ENCODE measurements around the gene TSPEAR.
"Not testable (repeated sequence)": the region's sequence is repeated elsewhere in the genome, so short reads cannot be mapped to it uniquely, and the experiment has no call there.

The TSPEAR gene

DNA sequence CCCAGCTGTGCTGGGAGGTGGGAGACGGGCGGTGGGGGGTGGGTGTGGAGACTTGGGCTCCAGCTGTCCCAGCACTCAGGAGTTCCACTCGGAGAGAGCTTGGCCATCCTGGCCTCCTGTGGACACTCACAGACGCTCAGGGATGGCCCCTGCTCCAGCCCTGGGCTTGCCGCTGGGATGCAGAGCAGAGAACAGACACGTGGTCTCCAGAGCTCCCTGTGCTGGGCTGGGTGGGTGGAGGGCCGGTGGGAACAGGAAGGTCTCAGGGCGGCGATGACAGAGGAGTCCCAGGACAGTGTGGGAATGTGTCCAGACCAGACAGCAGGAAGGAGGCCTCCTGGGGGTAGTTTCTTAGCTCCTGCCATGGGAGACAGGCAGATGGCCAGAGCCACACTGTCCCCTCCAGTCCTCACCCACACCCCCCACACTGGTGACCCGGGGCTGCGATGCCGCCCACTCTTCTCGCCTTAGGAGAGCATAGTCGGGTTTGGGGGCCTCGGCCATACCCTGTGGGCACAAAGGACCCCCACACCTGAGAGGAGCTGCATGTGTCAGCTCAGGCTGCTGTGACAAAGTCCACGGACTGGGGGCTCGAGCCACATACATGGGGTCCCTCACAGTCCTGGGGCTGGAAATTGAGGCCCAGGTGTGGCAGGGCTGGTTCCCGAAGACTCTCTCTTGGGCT lies 82.5 kb downstream of the TSPEAR start:
- Histone ChIP-seq H3K27ac (ENCODE audit: low read depth, low read length) (no peak overlapping the region), H3K27me3 (ENCODE audit: insufficient read depth, low read length) (no peaks in the 10 kb centered on the region), H3K36me3 (ENCODE audit: insufficient read depth, low read length) (no peaks in the 10 kb centered on the region), H3K4me3 (ENCODE audit: low read length) (no peak overlapping the region), H3K4me1 (ENCODE audit: insufficient read depth, low read length) (no peaks in the 10 kb centered on the region), H3K9ac (ENCODE audit: low read depth, low read length) (no peak overlapping the region), H3K9me3 (ENCODE audit: insufficient read depth, low read depth, low read length) (peaks cover 22% of the 10 kb centered on the region)
- whole genome bisulfite sequencing = 91% methylated on average over 18 of the region's 18 CpGs

DNA sequence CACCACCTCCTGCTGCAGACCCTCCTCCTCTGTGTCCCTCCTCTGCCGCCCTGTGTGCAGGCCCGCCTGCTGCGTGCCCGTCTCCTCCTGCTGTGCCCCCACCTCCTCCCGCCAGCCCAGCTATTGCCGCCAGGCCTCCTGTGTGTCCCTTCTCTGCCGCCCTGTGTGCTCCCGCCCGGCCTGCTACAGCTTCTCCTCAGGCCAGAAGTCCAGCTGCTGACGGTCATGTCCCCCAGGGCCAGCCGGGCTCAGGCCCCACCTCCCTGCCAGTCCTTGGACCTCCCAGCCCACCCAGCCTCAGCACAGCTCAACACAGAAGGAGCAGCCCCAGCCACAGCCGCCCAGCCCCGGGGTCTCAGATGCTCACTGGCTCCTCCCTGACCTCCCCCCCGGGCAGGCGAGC lies 83.5 kb downstream of the TSPEAR start:
- H3K9ac ChIP-seq (ENCODE audit: low read depth, low read length); H3K27ac ChIP-seq (ENCODE audit: low read depth, low read length); H3K4me1 ChIP-seq (ENCODE audit: insufficient read depth, low read length); H3K27me3 ChIP-seq (ENCODE audit: insufficient read depth, low read length); H3K4me3 ChIP-seq (ENCODE audit: low read length); H3K36me3 ChIP-seq (ENCODE audit: insufficient read depth, low read length): not testable (repeated sequence)
- H3K9me3 ChIP-seq (ENCODE audit: insufficient read depth, low read depth, low read length) = peaks cover 32% of the 10 kb centered on the region
- WGBS = 84% methylated on average over 15 of the region's 15 CpGs

DNA sequence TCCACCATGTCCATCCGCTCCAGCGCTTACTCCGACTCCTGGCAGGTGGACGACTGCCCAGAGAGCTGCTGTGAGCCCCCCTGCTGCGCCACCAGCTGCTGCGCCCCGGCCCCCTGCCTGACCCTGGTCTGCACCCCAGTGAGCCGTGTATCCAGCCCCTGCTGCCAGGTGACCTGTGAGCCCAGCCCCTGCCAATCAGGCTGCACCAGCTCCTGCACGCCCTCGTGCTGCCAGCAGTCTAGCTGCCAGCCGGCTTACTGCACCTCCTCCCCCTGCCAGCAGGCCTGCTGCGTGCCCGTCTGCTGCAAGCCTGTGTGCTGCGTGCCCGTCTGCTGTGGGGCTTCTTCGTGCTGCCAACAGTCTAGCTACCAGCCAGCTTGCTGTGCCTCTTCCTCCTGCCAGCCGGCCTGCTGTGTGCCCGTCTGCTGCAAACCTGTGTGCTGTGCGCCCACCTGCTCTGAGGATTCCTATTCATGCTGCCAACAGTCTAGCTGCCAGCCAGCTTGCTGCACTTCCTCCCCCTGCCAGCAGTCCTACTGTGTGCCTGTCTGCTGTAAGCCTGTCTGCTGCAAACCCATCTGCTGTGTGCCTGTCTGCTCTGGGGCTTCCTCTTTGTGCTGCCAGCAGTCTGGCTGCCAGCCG lies 84.1 kb downstream of the TSPEAR start:
- H3K27me3 ChIP-seq (ENCODE audit: insufficient read depth, low read length); H3K36me3 ChIP-seq (ENCODE audit: insufficient read depth, low read length); H3K4me1 ChIP-seq (ENCODE audit: insufficient read depth, low read length); H3K4me3 ChIP-seq (ENCODE audit: low read length); H3K9ac ChIP-seq (ENCODE audit: low read depth, low read length); H3K27ac ChIP-seq (ENCODE audit: low read depth, low read length): not testable (repeated sequence)
- peaks cover 36% of the 10 kb centered on the region for H3K9me3 ChIP-seq (ENCODE audit: insufficient read depth, low read depth, low read length)
- 91% methylated on average over 20 of the region's 20 CpGs for WGBS

DNA sequence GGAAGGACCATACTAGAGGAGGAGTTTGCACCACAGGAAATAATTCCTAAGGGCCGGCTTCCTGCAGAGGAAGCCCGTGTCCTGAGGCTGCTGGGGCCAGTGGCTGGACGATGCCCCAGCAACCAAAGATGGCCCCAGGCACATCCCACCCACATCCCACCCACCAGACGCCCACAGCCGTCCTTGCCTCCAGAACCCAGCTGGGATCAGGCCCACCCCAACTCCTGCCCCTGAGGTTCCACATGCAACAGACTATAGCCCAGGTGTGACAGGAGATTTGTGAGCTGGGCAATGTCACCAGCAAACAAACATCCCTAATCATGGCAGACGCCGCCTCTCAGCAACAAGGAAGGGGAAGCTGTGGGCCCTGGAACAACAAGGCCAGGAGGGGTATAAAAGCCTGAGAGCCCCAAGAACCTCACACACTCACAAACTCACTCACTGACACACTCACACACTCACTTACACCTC lies 84.7 kb downstream of the TSPEAR start, which contains the start of gene KRTAP10-9:
KRTAP10-9 (plus strand) TSS at position 421 of the 471 bp plus-strand sequence. CDS start 79 bp downstream, outside the sequence.
- no peaks in the 10 kb centered on the region for H3K4me1 ChIP-seq (ENCODE audit: insufficient read depth, low read length)
- 80% methylated on average over 7 of the region's 7 CpGs for WGBS

DNA sequence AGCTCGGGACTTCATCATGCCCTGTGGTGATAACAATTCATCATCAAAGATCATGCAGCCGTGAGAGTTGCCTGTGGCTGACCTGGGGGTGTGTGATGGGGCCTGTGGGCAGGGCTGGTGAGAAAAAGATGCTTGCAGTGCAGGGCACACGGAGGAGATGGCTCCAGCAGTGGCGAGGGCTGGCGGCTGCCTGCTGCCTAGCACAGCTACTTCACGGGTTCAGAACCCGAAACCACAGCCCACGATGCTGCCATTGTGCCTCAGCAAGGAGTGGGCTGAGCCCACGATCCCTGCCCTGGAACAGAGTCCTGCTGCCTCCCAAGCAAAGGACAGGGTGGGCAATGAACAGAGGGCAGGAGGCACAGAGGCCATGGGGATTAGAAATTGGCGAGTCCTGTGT lies 85.1 kb downstream of the TSPEAR start:
- WGBS = 91% methylated on average over 10 of the region's 10 CpGs
- Histone ChIP-seq H3K9me3 (ENCODE audit: insufficient read depth, low read depth, low read length) (peaks cover 33% of the 10 kb centered on the region), H3K27me3 (ENCODE audit: insufficient read depth, low read length) (no peaks in the 10 kb centered on the region), H3K4me1 (ENCODE audit: insufficient read depth, low read length) (no peaks in the 10 kb centered on the region), H3K27ac (ENCODE audit: low read depth, low read length) (no peak overlapping the region), H3K4me3 (ENCODE audit: low read length) (no peak overlapping the region), H3K36me3 (ENCODE audit: insufficient read depth, low read length) (no peaks in the 10 kb centered on the region), H3K9ac (ENCODE audit: low read depth, low read length) (no peak overlapping the region)

More for the DNA sequence above, 84.7 kb downstream of the TSPEAR start, which contains the start of gene KRTAP10-9:
- no peaks in the 10 kb centered on the region for H3K27me3 ChIP-seq (ENCODE audit: insufficient read depth, low read length)
- H3K9me3 ChIP-seq (ENCODE audit: insufficient read depth, low read depth, low read length) = peaks cover 31% of the 10 kb centered on the region
- H3K9ac ChIP-seq (ENCODE audit: low read depth, low read length) = no peak within 1 kb of the TSS
- no peak within 1 kb of the TSS for H3K4me3 ChIP-seq (ENCODE audit: low read length)
- no peaks in the 10 kb centered on the region for H3K36me3 ChIP-seq (ENCODE audit: insufficient read depth, low read length)
- H3K27ac ChIP-seq (ENCODE audit: low read depth, low read length) = no peak within 1 kb of the TSS

DNA sequence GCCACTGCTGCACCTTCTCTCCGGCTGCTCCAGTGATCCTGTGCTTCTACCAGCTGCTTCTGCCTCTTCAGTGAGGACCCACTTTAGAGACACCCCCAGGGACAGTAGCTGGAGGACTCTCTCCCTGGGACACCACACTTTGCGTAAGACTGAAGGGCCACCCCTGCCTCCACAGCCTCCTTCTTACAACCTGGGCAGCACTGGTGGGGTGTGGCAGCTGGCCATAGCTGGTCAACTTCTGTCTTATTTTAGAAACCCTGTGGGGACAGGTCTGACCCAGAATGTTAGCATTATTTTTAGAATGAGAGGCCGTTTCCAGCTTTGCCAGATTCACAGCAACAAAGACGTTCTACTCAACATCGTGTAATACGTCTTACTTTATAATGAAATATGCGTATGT lies 85.6 kb downstream of the TSPEAR start:
- H3K27ac ChIP-seq (ENCODE audit: low read depth, low read length) = no peak overlapping the region
- no peak overlapping the region for H3K4me3 ChIP-seq (ENCODE audit: low read length)
- WGBS = 91% methylated on average over 7 of the region's 7 CpGs

DNA sequence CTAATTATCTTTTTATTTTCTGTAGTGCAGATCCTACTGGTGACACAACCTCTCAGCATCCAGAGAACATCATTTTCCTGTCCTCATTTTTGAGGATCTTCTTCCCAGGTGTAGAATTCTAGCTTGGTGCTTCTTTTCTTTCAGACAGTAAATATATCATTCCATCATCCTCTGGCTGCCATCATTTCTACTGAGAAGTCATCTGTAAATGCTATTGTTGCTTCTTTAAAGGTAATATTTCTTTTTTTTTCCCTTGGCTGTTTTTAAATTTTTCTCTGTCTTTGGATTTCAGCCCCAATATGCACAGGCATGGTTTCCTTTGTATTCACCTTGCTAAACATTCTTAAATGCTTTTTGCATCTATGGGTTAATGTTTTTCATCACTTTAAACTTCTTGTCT lies 87.8 kb downstream of the TSPEAR start:
- Histone ChIP-seq H3K27ac (ENCODE audit: low read depth, low read length) (no peak overlapping the region), H3K9ac (ENCODE audit: low read depth, low read length) (no peak overlapping the region), H3K4me3 (ENCODE audit: low read length) (no peak overlapping the region), H3K27me3 (ENCODE audit: insufficient read depth, low read length) (no peaks in the 10 kb centered on the region), H3K4me1 (ENCODE audit: insufficient read depth, low read length) (no peaks in the 10 kb centered on the region), H3K9me3 (ENCODE audit: insufficient read depth, low read depth, low read length) (peaks cover 56% of the 10 kb centered on the region), H3K36me3 (ENCODE audit: insufficient read depth, low read length) (no peaks in the 10 kb centered on the region)

More for the DNA sequence above, 85.6 kb downstream of the TSPEAR start:
- Histone ChIP-seq H3K27me3 (ENCODE audit: insufficient read depth, low read length) (no peaks in the 10 kb centered on the region), H3K36me3 (ENCODE audit: insufficient read depth, low read length) (no peaks in the 10 kb centered on the region), H3K9ac (ENCODE audit: low read depth, low read length) (no peak overlapping the region), H3K9me3 (ENCODE audit: insufficient read depth, low read depth, low read length) (peaks cover 38% of the 10 kb centered on the region), H3K4me1 (ENCODE audit: insufficient read depth, low read length) (no peaks in the 10 kb centered on the region)

DNA sequence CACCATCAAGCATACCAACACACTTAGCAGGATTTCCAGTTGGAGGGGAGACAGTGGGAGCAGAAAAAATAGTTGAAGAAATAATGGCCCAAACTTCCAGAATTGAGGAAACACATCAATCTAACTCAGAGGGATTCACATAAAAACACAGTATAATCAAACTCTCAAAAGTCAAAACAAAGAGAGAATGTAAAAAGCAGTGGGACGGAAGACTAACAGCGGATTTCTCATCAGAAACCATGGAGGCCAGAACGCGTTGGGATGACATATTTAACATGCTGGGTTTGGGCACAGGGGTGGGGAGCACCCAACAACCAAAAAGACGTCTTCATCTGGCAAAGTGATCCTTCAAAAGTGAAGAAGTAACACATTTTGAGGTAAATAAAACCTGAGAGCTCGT lies 91.5 kb downstream of the TSPEAR start:
- H3K27me3 ChIP-seq (ENCODE audit: insufficient read depth, low read length) = no peaks in the 10 kb centered on the region
- H3K9ac ChIP-seq (ENCODE audit: low read depth, low read length) = no peak overlapping the region
- no peak overlapping the region for H3K4me3 ChIP-seq (ENCODE audit: low read length)
- no peaks in the 10 kb centered on the region for H3K4me1 ChIP-seq (ENCODE audit: insufficient read depth, low read length)
- 94% methylated on average over 6 of the region's 6 CpGs for WGBS
- no peaks in the 10 kb centered on the region for H3K36me3 ChIP-seq (ENCODE audit: insufficient read depth, low read length)
- H3K9me3 ChIP-seq (ENCODE audit: insufficient read depth, low read depth, low read length) = peaks cover 53% of the 10 kb centered on the region
- no peak overlapping the region for H3K27ac ChIP-seq (ENCODE audit: low read depth, low read length)

DNA sequence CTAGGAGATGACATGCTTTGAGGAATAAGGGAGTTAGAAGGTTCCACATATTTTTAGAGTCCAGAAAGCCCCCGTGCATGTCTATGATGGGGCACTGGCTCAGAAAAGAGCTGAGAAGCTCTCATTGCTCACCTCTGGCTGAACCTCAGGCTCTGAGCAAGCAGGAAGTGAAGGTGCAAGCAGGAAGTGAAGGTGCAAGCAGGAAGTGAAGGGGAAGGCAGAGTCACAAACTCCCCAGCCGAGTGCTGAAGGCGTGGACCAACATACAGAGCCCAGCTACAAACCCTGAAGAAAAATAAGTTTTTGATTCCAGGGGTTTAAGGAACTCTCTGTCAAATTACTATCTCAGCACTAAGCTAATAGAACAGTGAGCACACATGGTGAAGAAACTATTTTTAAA lies 92.5 kb downstream of the TSPEAR start:
- no peaks in the 10 kb centered on the region for H3K27me3 ChIP-seq (ENCODE audit: insufficient read depth, low read length)
- peaks cover 44% of the 10 kb centered on the region for H3K9me3 ChIP-seq (ENCODE audit: insufficient read depth, low read depth, low read length)
- no peaks in the 10 kb centered on the region for H3K4me1 ChIP-seq (ENCODE audit: insufficient read depth, low read length)
- no peak overlapping the region for H3K9ac ChIP-seq (ENCODE audit: low read depth, low read length)
- no peak overlapping the region for H3K27ac ChIP-seq (ENCODE audit: low read depth, low read length)
- no peak overlapping the region for H3K4me3 ChIP-seq (ENCODE audit: low read length)
- H3K36me3 ChIP-seq (ENCODE audit: insufficient read depth, low read length) = no peaks in the 10 kb centered on the region
- WGBS = 97% methylated on average over 3 of the region's 3 CpGs

DNA sequence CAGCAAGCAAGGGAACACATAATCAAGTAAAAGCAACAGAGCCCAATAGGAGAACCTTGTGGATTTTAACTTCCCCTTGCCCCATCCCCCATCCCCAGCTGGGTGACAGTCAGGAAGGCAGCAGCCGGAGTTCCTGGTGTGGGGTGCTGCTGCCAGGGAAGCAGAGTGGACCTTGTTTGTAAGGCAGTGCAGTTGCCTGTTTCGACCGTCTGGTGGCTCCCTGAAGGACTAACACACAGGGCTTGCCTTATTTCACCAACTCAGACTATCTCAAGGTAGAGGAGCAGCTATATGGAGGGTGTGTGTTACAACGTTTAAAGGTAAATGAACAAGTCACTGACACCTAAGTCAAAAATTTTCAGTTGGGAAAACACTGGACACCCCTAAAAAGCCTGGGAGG lies 92.9 kb downstream of the TSPEAR start:
- Histone ChIP-seq H3K27me3 (ENCODE audit: insufficient read depth, low read length) (no peaks in the 10 kb centered on the region), H3K4me1 (ENCODE audit: insufficient read depth, low read length) (no peaks in the 10 kb centered on the region), H3K27ac (ENCODE audit: low read depth, low read length) (no peak overlapping the region), H3K4me3 (ENCODE audit: low read length) (no peak overlapping the region), H3K36me3 (ENCODE audit: insufficient read depth, low read length) (no peaks in the 10 kb centered on the region), H3K9me3 (ENCODE audit: insufficient read depth, low read depth, low read length) (peaks cover 40% of the 10 kb centered on the region), H3K9ac (ENCODE audit: low read depth, low read length) (no peak overlapping the region)
- WGBS = 70% methylated on average over 4 of the region's 4 CpGs

DNA sequence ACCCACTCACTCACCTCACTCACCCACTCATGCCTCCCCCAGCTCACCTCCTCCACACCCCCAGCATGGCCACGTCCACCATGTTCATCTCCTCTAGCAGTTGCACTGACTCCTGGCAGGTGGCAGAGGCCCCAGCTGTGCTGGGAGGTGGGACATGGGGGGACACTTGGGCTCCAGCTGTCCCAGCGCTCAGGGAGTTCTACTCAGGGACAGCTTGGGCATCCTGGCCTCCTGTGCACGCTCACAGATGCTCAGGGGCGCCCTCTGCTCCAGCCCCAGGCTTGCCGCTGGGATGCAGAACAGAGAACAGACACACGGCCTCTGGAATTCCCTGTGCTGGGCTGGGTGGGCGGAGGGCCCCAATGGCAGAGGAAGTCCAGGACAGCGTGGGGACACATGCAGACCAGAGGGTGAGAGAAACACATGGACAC lies 94.3 kb downstream of the TSPEAR start:
- H3K9ac ChIP-seq (ENCODE audit: low read depth, low read length) = no peak overlapping the region
- no peaks in the 10 kb centered on the region for H3K27me3 ChIP-seq (ENCODE audit: insufficient read depth, low read length)
- H3K4me3 ChIP-seq (ENCODE audit: low read length) = no peak overlapping the region
- H3K4me1 ChIP-seq (ENCODE audit: insufficient read depth, low read length) = no peaks in the 10 kb centered on the region
- WGBS = 72% methylated on average over 8 of the region's 8 CpGs
- no peak overlapping the region for H3K27ac ChIP-seq (ENCODE audit: low read depth, low read length)
- H3K9me3 ChIP-seq (ENCODE audit: insufficient read depth, low read depth, low read length) = peaks cover 27% of the 10 kb centered on the region; the same call in 1 of the 2 replicates
- no peaks in the 10 kb centered on the region for H3K36me3 ChIP-seq (ENCODE audit: insufficient read depth, low read length)

Measured in HUES64 (cell line).